GM06990 (cell line): ENCODE results near the gene ASIC5.

Experiments
- DNase-seq: peaks from one replicate; pipeline ENCODE4 v3.0.0-alpha.2; 2011; ENCODE audit not compliant: insufficient read length; ENCODE audit errors: extremely low read depth
- H3K27me3 ChIP-seq: replicated peaks from 2 replicates; pipeline ENCODE4 v1.6.0; 2011; ENCODE audit warnings: low read length; ENCODE audit not compliant: control insufficient read depth, insufficient read depth
- H3K36me3 ChIP-seq: 2 replicates; pipeline ENCODE4 v1.5.1; 2011; ENCODE audit warnings: low read length; ENCODE audit not compliant: control insufficient read depth, insufficient read depth
- H3K4me3 ChIP-seq: replicated peaks from 2 replicates; pipeline ENCODE4 v1.5.1; 2011; ENCODE audit warnings: low read depth, mild to moderate bottlenecking, control low read depth, low read length
- CTCF ChIP-seq: IDR thresholded peaks from 2 replicates; pipeline ENCODE4 v1.5.1; 2011; ENCODE audit warnings: low read length, control low read depth, mild to moderate bottlenecking, inconsistent platforms; ENCODE audit not compliant: insufficient read depth, poor library complexity, severe bottlenecking

Gene ASIC5

DNA sequence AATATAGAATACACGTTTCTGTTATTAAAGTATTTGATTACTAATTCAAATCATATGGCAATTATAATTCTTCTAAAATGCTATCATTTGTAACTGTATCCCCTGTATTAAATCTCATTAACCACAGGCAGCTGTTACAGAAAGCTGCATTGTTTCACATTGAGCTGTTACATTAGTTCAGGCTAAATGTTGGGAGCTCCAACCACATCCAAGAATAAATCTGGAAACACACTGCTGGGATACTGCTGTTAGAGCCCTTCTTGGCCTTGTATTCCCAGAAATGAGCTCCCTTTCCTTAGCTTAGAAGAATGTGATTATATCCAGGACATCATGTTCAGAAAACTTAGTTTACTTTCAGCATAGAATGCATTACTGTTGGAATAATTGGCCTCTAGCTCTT, 59.1 kb downstream of the ASIC5 start:
- Histone ChIP-seq H3K4me3 (no peak overlapping the region), H3K27me3 (no peaks in the 10 kb centered on the region), H3K36me3 (no peaks in the 10 kb centered on the region)
- no peak for TF ChIP-seq CTCF
- no peak for DNase-seq

- H3K27me3 ChIP-seq, result no peaks in the 10 kb centered on the region
- H3K4me3 ChIP-seq, result no peak overlapping the region
- no peaks in the 10 kb centered on the region for H3K36me3 ChIP-seq
- TF ChIP-seq CTCF, result no peak
- no peak for DNase-seq
Measured at GRCh38 chr4:155805016-155805415, 61.1 kb downstream of the ASIC5 start.

- Histone ChIP-seq H3K27me3 (no peaks in the 10 kb centered on the region), H3K4me3 (no peak overlapping the region), H3K36me3 (no peaks in the 10 kb centered on the region)
- TF ChIP-seq CTCF, result no peak
- no peak for DNase-seq
Measured at GRCh38 chr4:155802190-155802959, 63.7 kb downstream of the ASIC5 start.

DNA sequence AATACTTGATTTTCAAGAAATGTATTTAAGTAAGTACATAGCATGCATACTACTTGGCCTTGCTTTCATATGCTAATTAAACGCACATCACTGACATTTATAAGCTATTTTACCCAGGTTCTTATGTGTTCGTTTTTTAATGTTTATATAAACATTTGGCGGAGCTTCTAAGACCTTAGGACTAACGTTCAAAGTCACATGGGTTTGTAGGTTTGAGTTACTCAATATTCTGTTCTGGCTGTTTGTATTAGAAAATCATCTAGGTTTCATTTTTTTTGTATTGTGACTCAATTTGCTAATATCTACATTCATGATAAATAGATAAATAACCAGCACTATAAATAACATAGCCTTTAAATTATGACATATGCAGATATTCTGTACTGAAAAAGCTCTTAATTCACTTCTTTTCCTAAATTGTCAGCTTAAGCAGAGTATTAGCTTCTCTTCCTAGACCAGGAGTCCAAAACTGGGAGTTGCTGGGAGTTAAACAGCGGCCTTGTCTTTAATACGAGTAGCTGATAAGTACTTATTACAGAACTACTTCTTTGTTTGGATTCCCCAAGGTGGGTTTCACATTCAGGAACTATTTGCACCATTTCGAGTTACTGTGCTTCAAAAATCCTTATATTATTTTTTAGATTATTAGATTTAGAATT, 65.3 kb downstream of the ASIC5 start:
- H3K4me3 ChIP-seq, result no peak overlapping the region
- H3K27me3 ChIP-seq, result no peaks in the 10 kb centered on the region
- no peaks in the 10 kb centered on the region for H3K36me3 ChIP-seq
- DNase-seq, result no peak
- no peak for TF ChIP-seq CTCF

DNA sequence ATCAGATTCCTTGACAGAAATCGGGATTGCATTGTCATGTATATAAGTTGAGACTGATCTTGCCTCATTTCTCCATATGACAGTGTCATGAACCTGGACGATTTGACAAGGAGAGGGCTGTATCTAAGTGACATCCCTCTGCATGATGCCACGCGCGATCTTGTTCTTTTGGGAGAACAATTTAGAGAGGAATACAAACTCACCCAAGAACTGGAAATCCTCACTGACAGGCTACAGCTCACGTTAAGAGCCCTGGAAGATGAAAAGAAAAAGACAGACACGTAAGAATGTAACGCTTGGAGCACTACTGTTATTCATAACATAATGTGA, 66.3 kb downstream of the ASIC5 start:
- no peak for DNase-seq
- no peaks in the 10 kb centered on the region for H3K27me3 ChIP-seq
- no peaks in the 10 kb centered on the region for H3K36me3 ChIP-seq
- H3K4me3 ChIP-seq, result no peak overlapping the region
- TF ChIP-seq CTCF, result no peak
